GM12878 (cell line): ENCODE results near the gene TLR9.
A peak's percentile ranks its signal among the peaks of the same experiment; 100 is the strongest.

ENCODE experiments used
- CTCF ChIP-seq, 3 experiments: IDR thresholded peaks in 2 of 3; conservative IDR thresholded peaks in 1 of 3; 2 replicates each; pipeline ENCODE4 v1.5.1; 2011; ENCODE audit warnings: low read depth in 3 of 3, low read length in 3 of 3, mild to moderate bottlenecking in 3 of 3, control low read depth in 2 of 3, moderate library complexity in 2 of 3, inconsistent platforms in 1 of 3, mixed read lengths in 1 of 3; ENCODE audit not compliant: control insufficient read depth in 2 of 3, insufficient read depth in 1 of 3; ENCODE audit errors: extremely low read depth in 1 of 3
- DPF2 ChIP-seq: fragments of 450-650 bp; IDR thresholded peaks from 2 replicates; pipeline ENCODE4 v1.6.1; 2017; ENCODE audit warnings: mild to moderate bottlenecking
- E2F8 ChIP-seq: fragments of 450-650 bp; IDR thresholded peaks from 2 replicates; pipeline ENCODE4 v1.6.1; 2018; ENCODE audit warnings: mild to moderate bottlenecking, low read depth, moderate library complexity; ENCODE audit not compliant: partially characterized antibody
- EP300 ChIP-seq, 2 experiments: fragments of 150-350 bp in 1 of 2; IDR thresholded peaks; 2 replicates each; pipeline ENCODE4 v1.6.1; 2011 to 2012; ENCODE audit warnings: low read depth in 2 of 2, low read length in 2 of 2, borderline replicate concordance in 1 of 2, improper control_type of control experiment in 1 of 2, inconsistent platforms in 1 of 2; ENCODE audit not compliant: control insufficient read depth in 1 of 2
- JUND ChIP-seq: IDR thresholded peaks from 2 replicates; pipeline ENCODE4 v1.6.1; 2012; ENCODE audit warnings: low read depth, mild to moderate bottlenecking, low read length, improper control_type of control experiment, moderate library complexity
- POLR2A ChIP-seq: IDR thresholded peaks from 2 replicates; pipeline ENCODE4 v1.6.1; 2011; ENCODE audit warnings: low read depth, mild to moderate bottlenecking, low read length
- RAD51 ChIP-seq: fragments of 450-650 bp; IDR thresholded peaks from 2 replicates; pipeline ENCODE4 v1.6.1; 2016; ENCODE audit warnings: moderate library complexity, mild to moderate bottlenecking, inconsistent platforms
- SIX5 ChIP-seq: IDR thresholded peaks from 2 replicates; pipeline ENCODE4 v1.6.1; 2011; ENCODE audit warnings: mild to moderate bottlenecking, low read depth, low read length, moderate library complexity; ENCODE audit not compliant: severe bottlenecking
- TCF7 ChIP-seq: IDR thresholded peaks from 2 replicates; pipeline ENCODE4 v1.6.1; 2014; ENCODE audit warnings: antibody characterized with exemption, borderline replicate concordance
- ZBTB33 ChIP-seq: fragments of 450-650 bp; IDR thresholded peaks from 2 replicates; pipeline ENCODE4 v1.6.1; 2017; ENCODE audit warnings: mild to moderate bottlenecking

GRCh38 chr3:52226229-52226817 lies 878 bp upstream of the TLR9 start:
- TF ChIP-seq EP300 (IDR thresholded peaks at IDR 0.05; ENCODE audit: borderline replicate concordance in 1 of 2, control insufficient read depth in 1 of 2, low read depth in 2 of 2, low read length in 2 of 2) (no peak), TCF7 (no peak), SIX5 (no peak), E2F8 (no peak), CTCF (IDR thresholded peaks at IDR 0.05 in 2 of 3, conservative IDR thresholded peaks at IDR 0.05 in 1 of 3; ENCODE audit: control insufficient read depth in 2 of 3, extremely low read depth in 1 of 3, insufficient read depth in 1 of 3, low read depth in 3 of 3, low read length in 3 of 3) (no peak), POLR2A (0 out of 2 replicates have a peak, but pooled peaks have one; percentile 3), DPF2 (no peak), JUND (no peak), RAD51 (no peak), ZBTB33 (no peak)
